LNCAP (cell line): ENCODE results near the gene SEPTIN2.

Experiments
- CTCF ChIP-seq: fragments of 450-650 bp; IDR thresholded peaks from 2 replicates; pipeline ENCODE4 v1.5.1; 2017; ENCODE audit warnings: mild to moderate bottlenecking

SEPTIN2 gene

GRCh38 chr2:241302759-241303651 is 12.7 kb upstream of the SEPTIN2 start:
- TF ChIP-seq CTCF, result no peak

- no peak for TF ChIP-seq CTCF
Observed at GRCh38 chr2:241304039-241304670, 11.6 kb upstream of the SEPTIN2 start.

- TF ChIP-seq CTCF, result no peak
Observed at GRCh38 chr2:241307055-241307454, 8.7 kb upstream of the SEPTIN2 start.

- no peak for TF ChIP-seq CTCF
Observed at GRCh38 chr2:241308267-241308666, 7.5 kb upstream of the SEPTIN2 start.

GRCh38 chr2:241308832-241309500 is 6.8 kb upstream of the SEPTIN2 start:
- no peak for TF ChIP-seq CTCF

- TF ChIP-seq CTCF, result no peak
Observed at GRCh38 chr2:241309684-241310117, 6.0 kb upstream of the SEPTIN2 start.

GRCh38 chr2:241310917-241311566 is 4.7 kb upstream of the SEPTIN2 start:
- TF ChIP-seq CTCF, result no peak
